HEK293 (cell line): ENCODE results near the gene SNRNP40.

Source experiments
- CTCF ChIA-PET: fragments of 350-600 bp; formaldehyde crosslinking; extraction: SDS; loops from one replicate; lab custom pipeline; 2021; ENCODE audit warnings: antibody characterized with exemption; lab: Yijun Ruan, JAX
- POLR2A ChIA-PET: fragments of 300-600 bp; formaldehyde crosslinking; extraction: SDS; loops from one replicate; lab custom pipeline; 2020; ENCODE audit warnings: antibody characterized with exemption, inconsistent platforms; lab: Yijun Ruan, JAX
- H3K27ac ChIP-seq: fragments of 200-500 bp; sonication (Bioruptor generic); 2 replicates; pipeline ENCODE4 v1.5.1; 2014; ENCODE audit warnings: low read depth, low read length, control low read depth, inconsistent platforms; ENCODE audit errors: extremely low read depth
- H3K36me3 ChIP-seq, 2 experiments: fragments of 200-500 bp in 1 of 2; sonication (Bioruptor generic) in 1 of 2; 1 replicate in 1 of 2; 2 replicates in 1 of 2; pipeline ENCODE4 v1.5.1; 2014 to 2017; ENCODE audit warnings: inconsistent platforms in 2 of 2, low read length in 2 of 2; ENCODE audit not compliant: control insufficient read depth in 2 of 2, insufficient read depth in 1 of 2
- H3K4me1 ChIP-seq: fragments of 200-500 bp; sonication (Bioruptor generic); 2 replicates; pipeline ENCODE4 v1.5.1; 2014; ENCODE audit warnings: mild to moderate bottlenecking, low read length, inconsistent platforms; ENCODE audit not compliant: control insufficient read depth, insufficient read depth
- H3K4me3 ChIP-seq: 2 replicates; pipeline ENCODE4 v1.5.1; 2011; ENCODE audit warnings: low read depth, mild to moderate bottlenecking, control low read depth, low read length, moderate library complexity
- H3K9me3 ChIP-seq: fragments of 200-500 bp; sonication (Bioruptor generic); 2 replicates; pipeline ENCODE4 v1.5.1; 2014; ENCODE audit warnings: low read depth, low read length, inconsistent platforms; ENCODE audit not compliant: control insufficient read depth, insufficient read depth
- IKZF3 ChIP-seq: fragments of 450-650 bp; IDR thresholded peaks from 2 replicates; pipeline ENCODE4 v1.5.0; 2018; ENCODE audit warnings: missing biosample characterization, mild to moderate bottlenecking, missing genetic modification characterization, moderate library complexity
- KLF7 ChIP-seq: fragments of 450-650 bp; formaldehyde crosslinking; IDR thresholded peaks from 2 replicates; pipeline ENCODE4 v1.5.1; 2016; ENCODE audit warnings: missing biosample characterization, missing genetic modification characterization, borderline replicate concordance
- MYNN ChIP-seq: fragments of 450-650 bp; formaldehyde crosslinking; IDR thresholded peaks from 2 replicates; pipeline ENCODE4 v1.5.1; 2016; ENCODE audit warnings: missing biosample characterization, missing genetic modification characterization, borderline replicate concordance
- SCRT1 ChIP-seq: fragments of 450-650 bp; formaldehyde crosslinking; IDR thresholded peaks from 2 replicates; pipeline ENCODE4 v1.5.1; 2016; ENCODE audit warnings: missing biosample characterization, missing genetic modification characterization, borderline replicate concordance
- SETDB1 ChIP-seq: IDR thresholded peaks from one replicate; pipeline ENCODE4 v1.6.1; 2017; ENCODE audit warnings: mild to moderate bottlenecking, low read length, moderate library complexity, mixed read lengths; ENCODE audit not compliant: insufficient read length
- SP3 ChIP-seq: fragments of 450-650 bp; formaldehyde crosslinking; IDR thresholded peaks from 2 replicates; pipeline ENCODE4 v1.5.1; 2016; ENCODE audit warnings: missing biosample characterization, missing genetic modification characterization
- SP7 ChIP-seq: fragments of 450-650 bp; formaldehyde crosslinking; IDR thresholded peaks from 2 replicates; pipeline ENCODE4 v1.5.1; 2016; ENCODE audit warnings: missing biosample characterization, missing genetic modification characterization
- ZNF132 ChIP-seq: fragments of 450-650 bp; formaldehyde crosslinking; IDR thresholded peaks from 2 replicates; pipeline ENCODE4 v1.5.1; 2017; ENCODE audit warnings: missing biosample characterization, missing genetic modification characterization, borderline replicate concordance
- ZNF133 ChIP-seq: fragments of 450-650 bp; formaldehyde crosslinking; IDR thresholded peaks from 2 replicates; pipeline ENCODE4 v1.5.1; 2016; ENCODE audit warnings: missing biosample characterization, missing genetic modification characterization
- ZNF24 ChIP-seq: fragments of 450-650 bp; formaldehyde crosslinking; IDR thresholded peaks from 2 replicates; pipeline ENCODE4 v1.5.1; 2016; ENCODE audit warnings: missing biosample characterization, missing genetic modification characterization
- ZNF302 ChIP-seq: fragments of 450-650 bp; formaldehyde crosslinking; IDR thresholded peaks from 2 replicates; pipeline ENCODE4 v1.5.1; 2016; ENCODE audit warnings: missing biosample characterization, missing genetic modification characterization, low read depth
- ZNF404 ChIP-seq: fragments of 450-650 bp; formaldehyde crosslinking; IDR thresholded peaks from 2 replicates; pipeline ENCODE4 v1.5.1; 2017; ENCODE audit warnings: missing biosample characterization, missing genetic modification characterization
- ZNF426 ChIP-seq: fragments of 450-650 bp; formaldehyde crosslinking; IDR thresholded peaks from 2 replicates; pipeline ENCODE4 v1.5.1; 2017; ENCODE audit warnings: missing biosample characterization, missing genetic modification characterization, mild to moderate bottlenecking, inconsistent platforms, moderate library complexity
- ZNF433 ChIP-seq: fragments of 450-650 bp; formaldehyde crosslinking; IDR thresholded peaks from 2 replicates; pipeline ENCODE4 v1.5.1; 2016; ENCODE audit warnings: missing biosample characterization, missing genetic modification characterization, low read depth
- ZNF707 ChIP-seq: fragments of 450-650 bp; formaldehyde crosslinking; IDR thresholded peaks from 2 replicates; pipeline ENCODE4 v1.5.1; 2016; ENCODE audit warnings: missing biosample characterization, missing genetic modification characterization
- TF ChIP-seq, protein P1 (sequence below): fragments of 450-650 bp; formaldehyde crosslinking; IDR thresholded peaks from 2 replicates; pipeline ENCODE4 v1.5.1; 2016; ENCODE audit warnings: missing biosample characterization, missing genetic modification characterization
- TF ChIP-seq, protein P2 (sequence below): fragments of 450-650 bp; formaldehyde crosslinking; IDR thresholded peaks from 2 replicates; pipeline ENCODE4 v1.5.1; 2016; ENCODE audit warnings: missing biosample characterization, missing genetic modification characterization
- TF ChIP-seq, protein P3 (sequence below): fragments of 450-650 bp; formaldehyde crosslinking; IDR thresholded peaks from 2 replicates; pipeline ENCODE4 v1.5.1; 2017; ENCODE audit warnings: missing biosample characterization, missing genetic modification characterization
- TF ChIP-seq, protein P4 (sequence below): fragments of 450-650 bp; formaldehyde crosslinking; IDR thresholded peaks from 2 replicates; pipeline ENCODE4 v1.5.1; 2017; ENCODE audit warnings: missing biosample characterization, missing genetic modification characterization

Gene SNRNP40

DNA sequence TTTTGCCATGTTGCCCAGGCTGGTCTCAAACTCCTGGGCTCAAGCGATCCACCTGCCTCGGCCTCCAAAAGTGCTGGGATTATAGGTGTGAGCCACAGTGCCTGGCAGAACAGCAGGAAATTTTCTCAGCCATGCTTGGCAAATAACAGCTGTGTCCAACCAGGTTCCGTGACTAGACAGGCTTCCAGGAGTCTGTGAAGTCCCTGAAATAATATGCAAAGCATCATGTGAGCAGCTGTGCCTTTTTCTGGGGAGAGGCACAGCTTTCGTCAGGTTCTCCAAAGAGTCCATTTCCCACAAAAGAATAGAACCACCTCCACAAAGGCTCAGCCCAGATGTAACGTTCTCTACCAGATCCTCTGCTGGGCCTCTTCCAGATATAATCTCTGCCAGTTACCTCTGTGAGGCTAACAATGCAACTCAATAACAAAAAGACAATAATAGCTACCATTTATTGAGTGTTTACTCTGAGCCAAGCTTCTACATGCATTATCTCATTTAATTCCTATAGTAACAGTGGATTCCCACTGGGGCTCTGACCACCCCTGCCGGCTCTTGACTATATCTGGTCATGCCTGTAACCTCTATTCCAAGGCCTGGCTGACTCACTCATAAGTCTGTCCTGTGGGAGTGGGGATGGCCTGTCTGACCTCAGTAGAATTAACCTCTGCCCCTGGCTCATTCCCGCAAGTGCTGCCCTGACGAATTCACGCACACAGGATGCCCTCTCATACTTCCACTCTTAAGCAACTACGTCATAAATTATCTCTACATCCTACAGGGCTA, 52.9 kb downstream of the SNRNP40 start (continued):
- TF ChIP-seq IKZF3 (tag by site-specific recombination) (no peak), MYNN (tag by site-specific recombination) (no peak), SP3 (tag by site-specific recombination) (no peak), ZNF132 (tag by site-specific recombination) (no peak), SETDB1 (peak; percentile 28), SP7 (tag by site-specific recombination) (no peak), ZNF302 (tag by site-specific recombination) (no peak), KLF7 (no peak)
- TF ChIP-seq, protein P1, sequence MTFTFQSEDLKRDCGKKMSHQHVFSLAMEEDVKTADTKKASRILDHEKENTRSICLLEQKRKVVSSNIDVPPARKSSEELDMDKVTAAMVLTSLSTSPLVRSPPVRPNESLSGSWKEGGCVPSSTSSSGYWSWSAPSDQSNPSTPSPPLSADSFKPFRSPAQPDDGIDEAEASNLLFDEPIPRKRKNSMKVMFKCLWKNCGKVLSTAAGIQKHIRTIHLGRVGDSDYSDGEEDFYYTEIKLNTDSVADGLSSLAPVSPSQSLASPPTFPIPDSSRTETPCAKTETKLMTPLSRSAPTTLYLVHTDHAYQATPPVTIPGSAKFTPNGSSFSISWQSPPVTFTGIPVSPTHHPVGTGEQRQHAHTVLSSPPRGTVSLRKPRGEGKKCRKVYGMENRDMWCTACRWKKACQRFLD (tag by site-specific recombination): no peak
- TF ChIP-seq, all 188 proteins: peak for 5

DNA sequence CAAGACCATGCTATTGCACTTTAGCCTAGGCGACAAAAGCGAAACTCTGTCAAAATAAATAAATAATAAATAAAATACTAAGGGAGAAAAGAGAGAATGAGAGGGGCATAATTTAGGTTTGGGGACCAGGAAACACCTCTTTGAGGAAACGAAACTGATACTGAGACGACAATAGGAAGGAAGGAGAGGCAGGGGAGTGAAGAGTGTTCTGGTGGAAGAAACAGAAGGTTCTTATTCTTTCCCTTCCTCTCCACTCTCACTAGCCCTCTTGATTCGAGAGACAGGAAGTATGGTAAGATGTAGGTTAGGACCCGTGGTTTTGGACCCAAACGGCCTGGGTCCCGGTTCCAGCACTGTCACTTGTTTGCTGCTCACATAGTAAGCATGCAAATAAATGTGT, 55.3 kb downstream of the SNRNP40 start:
- no peak overlapping the region for H3K4me3 ChIP-seq
- no peak overlapping the region for H3K27ac ChIP-seq
- TF ChIP-seq ZNF426 (tag by site-specific recombination) (no peak), ZNF433 (no peak), ZNF24 (tag by site-specific recombination) (no peak), ZNF707 (no peak), ZNF133 (tag by site-specific recombination) (no peak), SCRT1 (tag by site-specific recombination) (no peak), ZNF404 (tag by site-specific recombination) (no peak)
- TF ChIP-seq, protein P2, sequence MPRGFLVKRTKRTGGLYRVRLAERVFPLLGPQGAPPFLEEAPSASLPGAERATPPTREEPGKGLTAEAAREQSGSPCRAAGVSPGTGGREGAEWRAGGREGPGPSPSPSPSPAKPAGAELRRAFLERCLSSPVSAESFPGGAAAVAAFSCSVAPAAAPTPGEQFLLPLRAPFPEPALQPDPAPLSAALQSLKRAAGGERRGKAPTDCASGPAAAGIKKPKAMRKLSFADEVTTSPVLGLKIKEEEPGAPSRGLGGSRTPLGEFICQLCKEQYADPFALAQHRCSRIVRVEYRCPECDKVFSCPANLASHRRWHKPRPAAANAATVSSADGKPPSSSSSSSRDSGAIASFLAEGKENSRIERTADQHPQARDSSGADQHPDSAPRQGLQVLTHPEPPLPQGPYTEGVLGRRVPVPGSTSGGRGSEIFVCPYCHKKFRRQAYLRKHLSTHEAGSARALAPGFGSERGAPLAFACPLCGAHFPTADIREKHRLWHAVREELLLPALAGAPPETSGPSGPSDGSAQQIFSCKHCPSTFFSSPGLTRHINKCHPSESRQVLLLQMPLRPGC (tag by site-specific recombination): no peak
- TF ChIP-seq, protein P3, sequence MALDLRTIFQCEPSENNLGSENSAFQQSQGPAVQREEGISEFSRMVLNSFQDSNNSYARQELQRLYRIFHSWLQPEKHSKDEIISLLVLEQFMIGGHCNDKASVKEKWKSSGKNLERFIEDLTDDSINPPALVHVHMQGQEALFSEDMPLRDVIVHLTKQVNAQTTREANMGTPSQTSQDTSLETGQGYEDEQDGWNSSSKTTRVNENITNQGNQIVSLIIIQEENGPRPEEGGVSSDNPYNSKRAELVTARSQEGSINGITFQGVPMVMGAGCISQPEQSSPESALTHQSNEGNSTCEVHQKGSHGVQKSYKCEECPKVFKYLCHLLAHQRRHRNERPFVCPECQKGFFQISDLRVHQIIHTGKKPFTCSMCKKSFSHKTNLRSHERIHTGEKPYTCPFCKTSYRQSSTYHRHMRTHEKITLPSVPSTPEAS: no peak
- TF ChIP-seq, protein P4, sequence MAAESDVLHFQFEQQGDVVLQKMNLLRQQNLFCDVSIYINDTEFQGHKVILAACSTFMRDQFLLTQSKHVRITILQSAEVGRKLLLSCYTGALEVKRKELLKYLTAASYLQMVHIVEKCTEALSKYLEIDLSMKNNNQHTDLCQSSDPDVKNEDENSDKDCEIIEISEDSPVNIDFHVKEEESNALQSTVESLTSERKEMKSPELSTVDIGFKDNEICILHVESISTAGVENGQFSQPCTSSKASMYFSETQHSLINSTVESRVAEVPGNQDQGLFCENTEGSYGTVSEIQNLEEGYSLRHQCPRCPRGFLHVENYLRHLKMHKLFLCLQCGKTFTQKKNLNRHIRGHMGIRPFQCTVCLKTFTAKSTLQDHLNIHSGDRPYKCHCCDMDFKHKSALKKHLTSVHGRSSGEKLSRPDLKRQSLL: no peak
- POLR2A ChIA-PET: no interaction called here
- H3K4me1 ChIP-seq: no peaks in the 10 kb centered on the region
- no peaks in the 10 kb centered on the region for H3K36me3 ChIP-seq
- CTCF ChIA-PET: no interaction called here
- H3K9me3 ChIP-seq: no peaks in the 10 kb centered on the region
